HepG2 (cell line): ENCODE measurements around the gene KANSL1. TPM values are rescaled to one million over a fixed set of nuclear protein-coding genes. Genes with fewer than 3 reads are reported as not detected.

Experiments
- ATAC-seq: fragments of 200-7000 bp; cut with Tn5 transposase; 3 replicates; pipeline ENCODE4 v1.9.1; 2020; ENCODE audit warnings: mild to moderate bottlenecking, moderate library complexity
- BruUV-seq: library from RNA; stranded (reverse); fragments of 400-500 nt; replicated peaks from 2 replicates; lab custom pipeline; 2021; lab: Mats Ljungman, UMichigan
- CTCF ChIA-PET: fragments of 300-600 bp; formaldehyde crosslinking; extraction: SDS; loops from one replicate; lab custom pipeline; 2021; ENCODE audit warnings: low total read pairs, inconsistent platforms, low intra/inter-chr PET ratio; lab: Yijun Ruan, JAX
- POLR2A ChIA-PET: fragments of 350-600 bp; sonication (Branson Sonifier 250); formaldehyde crosslinking; loops from one replicate; lab custom pipeline; 2020; ENCODE audit warnings: antibody characterized with exemption, inconsistent platforms; lab: Yijun Ruan, JAX
- DNase-seq: peaks from one replicate; pipeline ENCODE4 v3.0.0-alpha.2; 2015; ENCODE audit warnings: low spot score
- FAIRE-seq: peaks from 3 replicates; lab custom pipeline; 2011; peaks lifted over from hg19 to GRCh38; lab: Jason Lieb, UNC
- H2AFZ ChIP-seq: one replicate; pipeline ENCODE4 v1.6.1; 2011; ENCODE audit warnings: low read length, inconsistent platforms
- H3K27ac ChIP-seq: fragments of 300-600 bp; 3 replicates; pipeline ENCODE4 v1.8.0; 2011; ENCODE audit warnings: mixed run types, mild to moderate bottlenecking, mixed read lengths, low read length, inconsistent platforms; ENCODE audit not compliant: insufficient read depth; ENCODE audit errors: extremely low read length
- H3K27me3 ChIP-seq, 2 experiments: fragments of 200-600 bp in 1 of 2; 2 replicates in 1 of 2; 3 replicates in 1 of 2; pipeline versions ENCODE4 v1.6.0 to v1.8.0; 2011; ENCODE audit warnings: low read length in 2 of 2, mild to moderate bottlenecking in 2 of 2, moderate library complexity in 2 of 2, inconsistent platforms in 1 of 2; ENCODE audit not compliant: insufficient read depth in 2 of 2, control insufficient read depth in 1 of 2
- H3K36me3 ChIP-seq, 2 experiments: fragments of 200-600 bp in 1 of 2; replicated peaks in 1 of 2; 2 replicates in 1 of 2; 3 replicates in 1 of 2; pipeline versions ENCODE4 v1.5.1 to v1.8.0; 2011; ENCODE audit warnings: low read length in 2 of 2, inconsistent platforms in 1 of 2; ENCODE audit not compliant: insufficient read depth in 2 of 2, control insufficient read depth in 1 of 2
- H3K4me1 ChIP-seq: 2 replicates; pipeline ENCODE4 v1.5.1; 2012; ENCODE audit warnings: low read length, inconsistent platforms; ENCODE audit not compliant: insufficient read depth
- H3K4me2 ChIP-seq: 2 replicates; pipeline ENCODE4 v1.6.0; 2011; ENCODE audit warnings: low read depth, low read length, inconsistent platforms
- H3K4me3 ChIP-seq, 3 experiments: fragments of 200-600 bp in 1 of 3; sonication (generic), shearing (Covaris generic) in 1 of 3; replicated peaks in 1 of 3; 2 replicates each; pipeline ENCODE4 v1.5.1; 2011 to 2016; ENCODE audit warnings: low read length in 3 of 3, inconsistent platforms in 2 of 3, low read depth in 2 of 3, mild to moderate bottlenecking in 2 of 3, control low read depth in 1 of 3, mixed read lengths in 1 of 3; ENCODE audit not compliant: insufficient read depth in 1 of 3
- H3K79me2 ChIP-seq: one replicate; pipeline ENCODE4 v1.6.1; 2011; ENCODE audit warnings: low read length, inconsistent platforms; ENCODE audit not compliant: insufficient read depth
- H3K9ac ChIP-seq: 2 replicates; pipeline ENCODE4 v1.6.0; 2011; ENCODE audit warnings: mild to moderate bottlenecking, low read depth, low read length, inconsistent platforms; ENCODE audit not compliant: insufficient read depth
- H3K9me3 ChIP-seq: 2 replicates; pipeline ENCODE4 v1.5.1; 2012; ENCODE audit warnings: mild to moderate bottlenecking, low read length
- H4K20me1 ChIP-seq: 2 replicates; pipeline ENCODE4 v1.6.0; 2011; ENCODE audit warnings: inconsistent platforms, mild to moderate bottlenecking, low read length, moderate library complexity; ENCODE audit not compliant: insufficient read depth
- ATAD3A ChIP-seq: sonication (generic); formaldehyde crosslinking; IDR thresholded peaks from 2 replicates; pipeline ENCODE4 v1.4.0; 2020; ENCODE audit warnings: missing genetic modification reagents
- BHLHE40 ChIP-seq: IDR thresholded peaks from 2 replicates; pipeline ENCODE4 v1.6.1; 2011; ENCODE audit warnings: low read length, improper control_type of control experiment
- MAF1 ChIP-seq: sonication (generic); formaldehyde crosslinking; IDR thresholded peaks from 2 replicates; pipeline ENCODE4 v1.5.0; 2020; ENCODE audit warnings: missing genetic modification reagents, borderline replicate concordance
- MZF1 ChIP-seq: sonication (generic); formaldehyde crosslinking; IDR thresholded peaks from 2 replicates; pipeline ENCODE4 v1.8.1; 2023; ENCODE audit warnings: mild to moderate bottlenecking, missing genetic modification reagents, borderline replicate concordance
- PLRG1 ChIP-seq: fragments of 450-650 bp; conservative IDR thresholded peaks from 2 replicates; pipeline ENCODE4 v1.6.1; 2016
- PRDM10 ChIP-seq: sonication (generic); formaldehyde crosslinking; IDR thresholded peaks from 2 replicates; pipeline ENCODE4 v1.4.0; 2020; ENCODE audit warnings: low read depth, missing genetic modification reagents
- ZNF282 ChIP-seq: fragments of 450-650 bp; IDR thresholded peaks from 2 replicates; pipeline ENCODE4 v1.6.1; 2018; ENCODE audit not compliant: partially characterized antibody
- ZNF792 ChIP-seq: IDR thresholded peaks from 2 replicates; pipeline ENCODE4 v1.6.1; 2016
- ZSCAN29 ChIP-seq: sonication (generic); formaldehyde crosslinking; conservative IDR thresholded peaks from 2 replicates; pipeline ENCODE4 v1.4.0; 2020; ENCODE audit warnings: mild to moderate bottlenecking, missing genetic modification reagents
- WGBS: methylation state at CpG from one replicate; pipeline ENCODE4 v1.1.6; 2017; ENCODE audit warnings: low lambda C conversion rate; 5-methylcytosine and 5-hydroxymethylcytosine counted together
- in situ Hi-C: cut with HindIII; loops from 2 replicates; pipeline ENCODE4 v1.10.0; 2017; ENCODE audit warnings: low pct_unique_long_range_greater_than_20kb; ENCODE audit not compliant: extremely low pct_ligation_motif_present
- intact Hi-C: fragments of 100-400 bp; cut with micrococcal nuclease; formaldehyde crosslinking; loops from one replicate; pipeline ENCODE4 v1.10.0; 2022; ENCODE audit not compliant: unreplicated experiment
- polyA plus RNA-seq, 8 experiments: library from polyadenylated mRNA; depleted of rRNA in 3 of 8; stranded (reverse) in 7 of 8; unstranded in 1 of 8; fragments of >200 nt; fragmentation: Illumina TruSeq in 4 of 8; extraction: Trizol in 4 of 8; gene quantifications; 2 replicates each; pipeline versions ENCODE4 v1.2.1 to v1.2.3, GENCODE V29; 2011 to 2016; ENCODE audit warnings: low read depth in 4 of 8, missing spikeins in 1 of 8, mixed read lengths in 1 of 8; ENCODE audit not compliant: insufficient read depth in 1 of 8
- total RNA-seq, 5 experiments: library from RNA; depleted of rRNA; stranded (reverse); fragments of >200 nt; fragmentation: Illumina TruSeq; extraction: Trizol; gene quantifications; 2 replicates each; pipeline ENCODE4 v1.2.3, GENCODE V29; 2016; ENCODE audit warnings: low read depth in 1 of 5

KANSL1 gene
- total and polyA plus RNA-seq, 2 of the 13 experiments (the other 11 are each of a cell fraction or from before 2014, with no cell fraction given) = 24.0 to 59.6 TPM

GRCh38 chr17:45982791-45983613 lies 210.2 kb downstream of the KANSL1 start (continued):
- TF ChIP-seq ZSCAN29 (CRISPR knock-in tag) = no peak
- no peak for TF ChIP-seq ZNF282
- TF ChIP-seq ATAD3A (CRISPR knock-in tag) = no peak
- no peak for TF ChIP-seq MZF1 (CRISPR knock-in tag)
- no peak for TF ChIP-seq ZNF792 (CRISPR knock-in tag)
- TF ChIP-seq MAF1 (CRISPR knock-in tag) = no peak
- TF ChIP-seq PRDM10 = no peak
- no peak for TF ChIP-seq PLRG1

DNA sequence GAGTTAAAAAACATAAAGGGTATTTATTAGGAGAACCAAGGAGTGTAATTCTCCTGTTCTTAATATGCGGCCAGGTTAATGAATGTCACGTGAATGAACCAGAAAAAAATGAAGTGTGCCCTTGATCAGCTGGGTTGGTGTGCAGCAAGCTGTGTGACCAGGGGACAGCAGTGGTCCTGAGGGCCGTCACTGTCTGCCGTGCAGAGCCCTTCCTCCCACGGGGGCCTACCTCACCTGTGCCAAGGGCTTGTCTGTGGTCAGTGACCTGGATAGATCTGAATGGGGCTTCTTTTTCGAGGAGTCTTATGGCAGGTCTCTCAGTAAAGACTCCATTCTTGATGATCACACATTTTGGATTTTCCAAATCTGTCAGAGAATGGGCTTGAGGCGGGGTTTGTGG lies 211.9 kb downstream of the KANSL1 start:
- Histone ChIP-seq H3K4me3 (no peak overlapping the region), H3K79me2 (no peaks in the 10 kb centered on the region), H3K4me1 (no peaks in the 10 kb centered on the region), H3K27ac (no peak overlapping the region), H2AFZ (no peak overlapping the region), H3K27me3 (peaks cover 0 to 5% of the 10 kb centered on the region in 2 experiments; a peak in 1 of 5 replicates), H3K9me3 (no peaks in the 10 kb centered on the region), H3K36me3 (no peaks in the 10 kb centered on the region), H4K20me1 (no peaks in the 10 kb centered on the region), H3K4me2 (no peak overlapping the region), H3K9ac (no peak overlapping the region)
- ChIA-PET POLR2A (interaction anchor here (0.7 kb wide), 1 partner anchor 827 kb away, joined by 4 read pairs; no protein-coding TSS in a partner anchor), CTCF (no interaction called here)
- DNase-seq (no peak), FAIRE-seq (no peak), ATAC-seq (no peak)
- intact Hi-C loops = no loop called here
- 48% methylated on average over 7 of the region's 7 CpGs for WGBS
- no peak for TF ChIP-seq BHLHE40
- BruUV-seq = no TSS peak
- in situ Hi-C loops = no loop called here
